NCI-H187 treated with DMSO at 0.1 percent for 48 hours (cell line): ENCODE measurements around the gene KRTAP4-6.
"Not testable (repeated sequence)": the region's sequence is repeated elsewhere in the genome, so short reads cannot be mapped to it uniquely, and the experiment has no call there.

Experiments used
- DNase-seq: peaks from one replicate; lab custom pipeline; 2025; lab: John Stamatoyannopoulos, UW

Gene KRTAP4-6

GRCh38 chr17:41140360-41141131 is at the start of gene KRTAP4-6:
Gene KRTAP4-6, minus strand, starts transcription at chr17:41140544. Its CDS starts 57 bp downstream, at chr17:41140487.
- no peak for DNase-seq

- not testable (repeated sequence) for DNase-seq
Measured at GRCh38 chr17:41189837-41190318, 49.5 kb upstream of the KRTAP4-6 start, which contains the start of gene KRTAP9-1. Gene KRTAP9-1, plus strand, starts transcription at chr17:41189887. Its CDS starts 0 bp downstream, at chr17:41189887.

- no peak for DNase-seq
Measured at GRCh38 chr17:41186872-41187271, 46.5 kb upstream of the KRTAP4-6 start.

- no peak for DNase-seq
Measured at GRCh38 chr17:41185001-41185400, 44.7 kb upstream of the KRTAP4-6 start.

- DNase-seq = no peak
Measured at GRCh38 chr17:41184480-41184961, 44.2 kb upstream of the KRTAP4-6 start, which contains the start of gene KRTAP4-1. Gene KRTAP4-1, minus strand, starts transcription at chr17:41184911. Its CDS starts 57 bp downstream, at chr17:41184854.

- DNase-seq = no peak
Measured at GRCh38 chr17:41178843-41179616, 38.7 kb upstream of the KRTAP4-6 start.

GRCh38 chr17:41178341-41178740 is 38.0 kb upstream of the KRTAP4-6 start:
- no peak for DNase-seq

GRCh38 chr17:41177727-41178271 is 37.5 kb upstream of the KRTAP4-6 start, which contains the start of gene KRTAP4-2:
Gene KRTAP4-2, minus strand, starts transcription at chr17:41178221. Its CDS starts 57 bp downstream, at chr17:41178164.
- DNase-seq = no peak

- no peak for DNase-seq
Measured at GRCh38 chr17:41176744-41177387, 36.5 kb upstream of the KRTAP4-6 start.

- DNase-seq = no peak
Measured at GRCh38 chr17:41171886-41172285, 31.5 kb upstream of the KRTAP4-6 start.

- DNase-seq = no peak
Measured at GRCh38 chr17:41168121-41168520, 27.8 kb upstream of the KRTAP4-6 start, which contains the start of gene KRTAP4-3. Gene KRTAP4-3, minus strand, starts transcription at chr17:41168221. Its CDS starts 49 bp downstream, at chr17:41168172.

- DNase-seq = no peak
Measured at GRCh38 chr17:41167561-41167960, 27.2 kb upstream of the KRTAP4-6 start.

- DNase-seq = no peak
Measured at GRCh38 chr17:41163828-41164227, 23.5 kb upstream of the KRTAP4-6 start.

GRCh38 chr17:41160648-41161047 is 20.3 kb upstream of the KRTAP4-6 start, which contains the start of gene KRTAP4-4:
Gene KRTAP4-4, minus strand, starts transcription at chr17:41160748. Its CDS starts 57 bp downstream, at chr17:41160691.
- DNase-seq = no peak

GRCh38 chr17:41160190-41160589 is 19.8 kb upstream of the KRTAP4-6 start:
- not testable (repeated sequence) for DNase-seq

- no peak for DNase-seq
Measured at GRCh38 chr17:41153856-41154255, 13.5 kb upstream of the KRTAP4-6 start.

- DNase-seq = no peak
Measured at GRCh38 chr17:41151525-41151924, 11.2 kb upstream of the KRTAP4-6 start.

GRCh38 chr17:41150026-41150425 is 9.7 kb upstream of the KRTAP4-6 start:
- DNase-seq = no peak

- DNase-seq = no peak
Measured at GRCh38 chr17:41149652-41149985, 9.3 kb upstream of the KRTAP4-6 start, which contains the start of gene KRTAP4-5. Gene KRTAP4-5, minus strand, starts transcription at chr17:41149825. Its CDS starts 58 bp downstream, at chr17:41149767.

GRCh38 chr17:41148971-41149651 is 8.8 kb upstream of the KRTAP4-6 start:
- DNase-seq = not testable (repeated sequence)
